GM12878 (cell line): ENCODE data around the gene LRRFIP2.

Experiments
- CHD2 ChIP-seq: IDR thresholded peaks from 2 replicates; pipeline ENCODE4 v1.6.1; 2011; ENCODE audit warnings: low read depth, low read length, improper control_type of control experiment, borderline replicate concordance
- CTCF ChIP-seq, 3 experiments: IDR thresholded peaks in 2 of 3; conservative IDR thresholded peaks in 1 of 3; 2 replicates each; pipeline ENCODE4 v1.5.1; 2011; ENCODE audit warnings: low read depth in 3 of 3, low read length in 3 of 3, mild to moderate bottlenecking in 3 of 3, control low read depth in 2 of 3, moderate library complexity in 2 of 3, inconsistent platforms in 1 of 3, mixed read lengths in 1 of 3; ENCODE audit not compliant: control insufficient read depth in 2 of 3, insufficient read depth in 1 of 3; ENCODE audit errors: extremely low read depth in 1 of 3
- EP300 ChIP-seq, 2 experiments: fragments of 150-350 bp in 1 of 2; IDR thresholded peaks; 2 replicates each; pipeline ENCODE4 v1.6.1; 2011 to 2012; ENCODE audit warnings: low read depth in 2 of 2, low read length in 2 of 2, borderline replicate concordance in 1 of 2, improper control_type of control experiment in 1 of 2, inconsistent platforms in 1 of 2; ENCODE audit not compliant: control insufficient read depth in 1 of 2
- FOS ChIP-seq: IDR thresholded peaks from 3 replicates; pipeline ENCODE4 v1.6.1; 2011; ENCODE audit warnings: borderline replicate concordance; ENCODE audit not compliant: insufficient read length; ENCODE audit errors: extremely low read depth
- NFIC ChIP-seq: IDR thresholded peaks from 2 replicates; pipeline ENCODE4 v1.6.1; 2012; ENCODE audit warnings: low read depth, mild to moderate bottlenecking, inconsistent platforms, low read length, moderate library complexity
- RAD21 ChIP-seq: IDR thresholded peaks from 2 replicates; pipeline ENCODE4 v1.6.1; 2011; ENCODE audit warnings: mild to moderate bottlenecking, low read depth, low read length, moderate library complexity; ENCODE audit not compliant: insufficient read depth
- RFX5 ChIP-seq: IDR thresholded peaks from 2 replicates; pipeline ENCODE4 v1.6.1; 2011; ENCODE audit warnings: low read depth, low read length, improper control_type of control experiment

GRCh38 chr3:37190667-37191066, 16.3 kb upstream of the LRRFIP2 start:
- TF ChIP-seq EP300 (IDR thresholded peaks at IDR 0.05; ENCODE audit: borderline replicate concordance in 1 of 2, control insufficient read depth in 1 of 2, low read depth in 2 of 2, low read length in 2 of 2) (no peak), RFX5 (no peak), FOS (no peak), CHD2 (no peak), CTCF (IDR thresholded peaks at IDR 0.05 in 2 of 3, conservative IDR thresholded peaks at IDR 0.05 in 1 of 3; ENCODE audit: control insufficient read depth in 2 of 3, extremely low read depth in 1 of 3, insufficient read depth in 1 of 3, low read depth in 3 of 3, low read length in 3 of 3) (no peak), RAD21 (no peak), NFIC (no peak)
